CD14-positive monocyte (primary cell): ENCODE measurements around the gene STOML2. TPM values are rescaled to one million over a fixed set of nuclear protein-coding genes. Genes with fewer than 3 reads are reported as not detected.

Source experiments
- DNase-seq, 3 donors: peaks; one replicate each; pipeline ENCODE4 v3.0.0-alpha.2; 2011 to 2022
- H2AFZ ChIP-seq: 2 replicates; pipeline ENCODE4 v1.6.0; 2012; ENCODE audit warnings: mild to moderate bottlenecking, low read depth, low read length, inconsistent platforms; ENCODE audit not compliant: insufficient read depth, poor library complexity, severe bottlenecking
- H3K27ac ChIP-seq, 2 donors: 1 replicate in 1 of 2; 2 replicates in 1 of 2; pipeline ENCODE4 v1.5.1; 2012 to 2013; ENCODE audit warnings: low read length in 2 of 2, control low read depth in 1 of 2, inconsistent platforms in 1 of 2, low read depth in 1 of 2, mild to moderate bottlenecking in 1 of 2
- H3K27me3 ChIP-seq, 2 donors: one replicate each; pipeline versions ENCODE4 v1.6.0 to v1.6.1; 2011 to 2013; ENCODE audit warnings: low read length in 2 of 2; ENCODE audit not compliant: control insufficient read depth in 2 of 2, insufficient read depth in 2 of 2
- H3K36me3 ChIP-seq, 2 donors: replicated peaks in 1 of 2; 1 replicate in 1 of 2; 2 replicates in 1 of 2; pipeline versions ENCODE4 v1.5.1 to v1.6.1; 2012 to 2013; ENCODE audit warnings: low read length in 2 of 2, control low read depth in 1 of 2, inconsistent platforms in 1 of 2, mild to moderate bottlenecking in 1 of 2; ENCODE audit not compliant: insufficient read depth in 2 of 2, control insufficient read depth in 1 of 2
- H3K4me1 ChIP-seq, 2 donors: 1 replicate in 1 of 2; 2 replicates in 1 of 2; pipeline versions ENCODE4 v1.5.1 to v1.6.1; 2012 to 2013; ENCODE audit warnings: low read length in 2 of 2, control low read depth in 1 of 2, inconsistent platforms in 1 of 2, mild to moderate bottlenecking in 1 of 2, moderate library complexity in 1 of 2; ENCODE audit not compliant: insufficient read depth in 2 of 2, control insufficient read depth in 1 of 2
- H3K4me2 ChIP-seq: replicated peaks from 2 replicates; pipeline ENCODE3; 2012; ENCODE audit warnings: low read length, moderate library complexity, mild to moderate bottlenecking; ENCODE audit not compliant: poor library complexity, severe bottlenecking; ENCODE audit errors: extremely low read depth
- H3K4me3 ChIP-seq, 3 experiments: fragments of 200-600 bp in 1 of 3; sonication (generic) in 1 of 3; replicated peaks in 1 of 3; 1 replicate in 2 of 3; 2 replicates in 1 of 3; pipeline ENCODE4 v1.5.1; 2011 to 2013; ENCODE audit warnings: low read length in 3 of 3, mild to moderate bottlenecking in 3 of 3, control low read depth in 2 of 3, low read depth in 2 of 3, inconsistent platforms in 1 of 3, moderate library complexity in 1 of 3
- H3K79me2 ChIP-seq: 2 replicates; pipeline ENCODE4 v1.6.0; 2012; ENCODE audit warnings: mild to moderate bottlenecking, control low read depth, inconsistent platforms, low read length, moderate library complexity; ENCODE audit not compliant: insufficient read depth
- H3K9ac ChIP-seq: 2 replicates; pipeline ENCODE4 v1.6.0; 2017; ENCODE audit warnings: low read length, mild to moderate bottlenecking; ENCODE audit not compliant: insufficient read depth, poor library complexity, severe bottlenecking
- H3K9me3 ChIP-seq, 2 donors: replicated peaks in 1 of 2; 1 replicate in 1 of 2; 2 replicates in 1 of 2; pipeline versions ENCODE4 v1.5.1 to v1.6.1; 2012 to 2013; ENCODE audit warnings: low read length in 2 of 2, control low read depth in 1 of 2; ENCODE audit not compliant: control insufficient read depth in 1 of 2, insufficient read depth in 1 of 2
- H4K20me1 ChIP-seq: 2 replicates; pipeline ENCODE4 v1.6.0; 2012; ENCODE audit warnings: mild to moderate bottlenecking, low read length, control low read depth, moderate library complexity; ENCODE audit not compliant: insufficient read depth
- H3K27ac Mint-ChIP-seq, 7 donors: one replicate each; pipeline ENCODE4 v1.8.0; 2020; ENCODE audit warnings: mild to moderate bottlenecking in 7 of 7, mixed read lengths in 7 of 7, moderate library complexity in 6 of 7, inconsistent platforms in 2 of 7
- H3K27me3 Mint-ChIP-seq, 3 donors: one replicate each; pipeline ENCODE4 v1.8.0; 2021 to 2022; ENCODE audit warnings: low read depth in 3 of 3, mild to moderate bottlenecking in 3 of 3, mixed read lengths in 3 of 3, moderate library complexity in 3 of 3, inconsistent platforms in 1 of 3
- H3K36me3 Mint-ChIP-seq, 2 donors: one replicate each; pipeline ENCODE4 v1.8.0; 2020; ENCODE audit warnings: mixed read lengths in 2 of 2, inconsistent platforms in 1 of 2, mild to moderate bottlenecking in 1 of 2
- H3K4me1 Mint-ChIP-seq: one replicate; pipeline ENCODE4 v1.8.0; 2020; ENCODE audit warnings: mild to moderate bottlenecking, mixed read lengths
- H3K4me3 Mint-ChIP-seq, 2 donors: one replicate each; pipeline ENCODE4 v1.8.0; 2020; ENCODE audit warnings: mild to moderate bottlenecking in 2 of 2, mixed read lengths in 2 of 2, moderate library complexity in 1 of 2
- H3K9me3 Mint-ChIP-seq, 7 donors: one replicate each; pipeline ENCODE4 v1.8.0; 2020 to 2022; ENCODE audit warnings: mixed read lengths in 7 of 7, mild to moderate bottlenecking in 6 of 7, moderate library complexity in 6 of 7, inconsistent platforms in 2 of 7
- CTCF ChIP-seq: fragments of 200-600 bp; IDR thresholded peaks from one replicate; pipeline ENCODE4 v1.8.0; 2022; ENCODE audit warnings: antibody characterized with exemption, mild to moderate bottlenecking
- WGBS: methylation state at CpG from one replicate; pipeline ENCODE4 v1.1.5; 2013; ENCODE audit warnings: missing lambda C conversion rate; ENCODE audit not compliant: insufficient coverage; 5-methylcytosine and 5-hydroxymethylcytosine counted together
- intact Hi-C, 2 donors: fragments of 100-400 bp; cut with micrococcal nuclease; formaldehyde crosslinking; loops; one replicate each; pipeline versions ENCODE4 v1.15.0 to v1.15.1; 2023
- polyA plus RNA-seq, 3 donors: library from polyadenylated mRNA; depleted of rRNA in 1 of 3; unstranded in 2 of 3; stranded (reverse) in 1 of 3; fragments of 300-500 nt in 2 of 3; fragments of >200 nt in 1 of 3; fragmentation: Illumina TruSeq in 2 of 3; gene quantifications; 1 replicate in 2 of 3; 2 replicates in 1 of 3; pipeline ENCODE4 v1.2.3, GENCODE V29; 2012 to 2021

Gene STOML2
- polyA plus RNA-seq, 3 donors: 45.5 to 62.0 (median 50.3) TPM

GRCh38 chr9:35079041-35079425, 23.9 kb downstream of the STOML2 start:
- H3K9me3 Mint-ChIP-seq: no peaks in the 10 kb centered on the region
- peak overlapping the region; percentile 41 to 66 for H3K27ac ChIP-seq
- H3K4me1 Mint-ChIP-seq: peaks cover 25% of the 10 kb centered on the region
- 11% methylated on average over 4 of the region's 10 CpGs for whole genome bisulfite sequencing
- no peaks in the 10 kb centered on the region for H4K20me1 ChIP-seq
- no peaks in the 10 kb centered on the region for H3K9me3 ChIP-seq
- intact Hi-C loops: loop anchor here in 1 of 2 donors (10.0 kb wide), 1 partner anchor 94 kb away; the partner anchor contains the start of gene DNAJB5
- peak overlapping the region; percentile 61 for H3K9ac ChIP-seq
- peaks cover 2 to 9% of the 10 kb centered on the region in 2 donors for H3K36me3 ChIP-seq
- H3K36me3 Mint-ChIP-seq: peaks cover 4 to 13% of the 10 kb centered on the region in 2 donors
- no peak for TF ChIP-seq CTCF
- peak overlapping the region; percentile 54 to 94 (median 78) for H3K4me3 ChIP-seq
- peak overlapping the region; percentile 96 for H2AFZ ChIP-seq
- peak overlapping the region; percentile 97 for H3K4me2 ChIP-seq
- peaks cover 19% of the 10 kb centered on the region for H3K79me2 ChIP-seq
- H3K27me3 Mint-ChIP-seq: peaks cover 0 to 1% (median 0%) of the 10 kb centered on the region in 3 donors
- peak overlapping the region; percentile 87 to 97 for H3K4me3 Mint-ChIP-seq
- H3K27me3 ChIP-seq: no peaks in the 10 kb centered on the region
- peak overlapping the region in 6 of 7 donors; percentile 60 to 94 (median 78) for H3K27ac Mint-ChIP-seq
- DNase-seq: no peak
- H3K4me1 ChIP-seq: peaks cover 17 to 30% of the 10 kb centered on the region in 2 donors

GRCh38 chr9:35078066-35078465, 24.9 kb downstream of the STOML2 start:
- peaks cover 2 to 9% of the 10 kb centered on the region in 2 donors for H3K36me3 ChIP-seq
- intact Hi-C loops: loop anchor here in 1 of 2 donors (10.0 kb wide), 1 partner anchor 93 kb away; the partner anchor contains the start of gene DNAJB5
- no peak overlapping the region for H3K9ac ChIP-seq
- TF ChIP-seq CTCF: no peak
- Mint-ChIP-seq H3K27me3 (peaks cover 0 to 1% (median 0%) of the 10 kb centered on the region in 3 donors), H3K9me3 (no peaks in the 10 kb centered on the region), H3K36me3 (peaks cover 4 to 13% of the 10 kb centered on the region in 2 donors), H3K4me3 (no peak overlapping the region), H3K27ac (peak overlapping the region in 1 of 7 donors; percentile 38), H3K4me1 (peaks cover 25% of the 10 kb centered on the region)
- no peaks in the 10 kb centered on the region for H4K20me1 ChIP-seq
- peaks cover 17 to 33% of the 10 kb centered on the region in 2 donors for H3K4me1 ChIP-seq
- no peak for DNase-seq
- H3K9me3 ChIP-seq: no peaks in the 10 kb centered on the region
- 87% methylated on average over 4 of the region's 4 CpGs for WGBS
- H3K27ac ChIP-seq: no peak overlapping the region
- no peaks in the 10 kb centered on the region for H3K27me3 ChIP-seq
- H3K79me2 ChIP-seq: peaks cover 19% of the 10 kb centered on the region
- no peak overlapping the region for H3K4me2 ChIP-seq
- H2AFZ ChIP-seq: peak overlapping the region; percentile 96
- H3K4me3 ChIP-seq: no peak overlapping the region
